HFFc6 (cell line): Measurements from ENCODE around the gene R3HCC1L. TPM values are rescaled to one million over a fixed set of nuclear protein-coding genes. Genes with fewer than 3 reads are reported as not detected.
"Not testable (repeated sequence)": the region's sequence is repeated elsewhere in the genome, so short reads cannot be mapped to it uniquely, and the experiment has no call there.

Source experiments
- DNase-seq: peaks from one replicate; pipeline ENCODE4 v3.0.0-alpha.2; 2018
- H3K27ac Mint-ChIP-seq: 2 replicates; pipeline ENCODE4 v1.8.0; 2020; ENCODE audit warnings: mild to moderate bottlenecking, mixed read lengths
- H3K27me3 Mint-ChIP-seq: 2 replicates; pipeline ENCODE4 v1.8.0; 2021; ENCODE audit warnings: mild to moderate bottlenecking, moderate library complexity, mixed read lengths; ENCODE audit not compliant: insufficient read depth
- H3K36me3 Mint-ChIP-seq: 2 replicates; pipeline ENCODE4 v1.8.0; 2021; ENCODE audit warnings: low read depth, mixed read lengths
- H3K4me1 Mint-ChIP-seq: 2 replicates; pipeline ENCODE4 v1.8.0; 2020; ENCODE audit warnings: low read depth, mixed read lengths
- H3K4me3 Mint-ChIP-seq: 2 replicates; pipeline ENCODE4 v1.8.0; 2020; ENCODE audit warnings: mild to moderate bottlenecking, moderate library complexity, mixed read lengths
- H3K9me3 Mint-ChIP-seq: 2 replicates; pipeline ENCODE4 v1.8.0; 2020; ENCODE audit warnings: mild to moderate bottlenecking, mixed read lengths
- CTCF ChIP-seq: fragments of 200-600 bp; sonication (generic); IDR thresholded peaks from 2 replicates; pipeline ENCODE4 v1.5.0; 2021; ENCODE audit warnings: antibody characterized with exemption, mild to moderate bottlenecking
- total RNA-seq, 6 experiments: library from RNA; stranded (reverse); fragmentation: NEBNext Ultra II Directional; extraction: Animal tissue kit (Norgen Biotek cat#: 25700); gene quantifications; 2 replicates in 1 of 6; 3 replicates in 5 of 6; pipeline ENCODE4 v1.2.3, GENCODE V29; 2021

The R3HCC1L gene
- total RNA-seq, 6 experiments from 2014 or later, result 7.4 to 8.1 (median 7.6) TPM

GRCh38 chr10:98134117-98134430, 383 bp upstream of the R3HCC1L start:
- H3K27ac Mint-ChIP-seq, result peak overlapping the region; percentile 95
- peaks cover 31% of the 10 kb centered on the region for H3K4me1 Mint-ChIP-seq
- peaks cover 4% of the 10 kb centered on the region; the same call in 1 of the 2 replicates for H3K36me3 Mint-ChIP-seq
- no peaks in the 10 kb centered on the region; the same call in 1 of the 2 replicates for H3K27me3 Mint-ChIP-seq
- H3K4me3 Mint-ChIP-seq, result peak overlapping the region; percentile 97
- H3K9me3 Mint-ChIP-seq, result peaks cover 5% of the 10 kb centered on the region; the same call in 1 of the 2 replicates
- TF ChIP-seq CTCF, result no peak
- DNase-seq, result no peak

GRCh38 chr10:98135222-98135899, 904 bp downstream of the R3HCC1L start:
- peaks cover 5% of the 10 kb centered on the region; the same call in 1 of the 2 replicates for H3K9me3 Mint-ChIP-seq
- H3K4me1 Mint-ChIP-seq, result peaks cover 44% of the 10 kb centered on the region
- H3K27ac Mint-ChIP-seq, result peak overlapping the region; percentile 95
- peaks cover 4% of the 10 kb centered on the region; the same call in 1 of the 2 replicates for H3K36me3 Mint-ChIP-seq
- no peaks in the 10 kb centered on the region; the same call in 1 of the 2 replicates for H3K27me3 Mint-ChIP-seq
- TF ChIP-seq CTCF, result no peak
- no peak for DNase-seq
- peak overlapping the region; percentile 97 for H3K4me3 Mint-ChIP-seq

GRCh38 chr10:98136775-98137174, 2.3 kb downstream of the R3HCC1L start:
- not testable (repeated sequence) for H3K36me3 Mint-ChIP-seq, H3K27me3 Mint-ChIP-seq, DNase-seq, H3K9me3 Mint-ChIP-seq, H3K4me3 Mint-ChIP-seq, H3K27ac Mint-ChIP-seq
- peaks cover 56% of the 10 kb centered on the region for H3K4me1 Mint-ChIP-seq

DNA sequence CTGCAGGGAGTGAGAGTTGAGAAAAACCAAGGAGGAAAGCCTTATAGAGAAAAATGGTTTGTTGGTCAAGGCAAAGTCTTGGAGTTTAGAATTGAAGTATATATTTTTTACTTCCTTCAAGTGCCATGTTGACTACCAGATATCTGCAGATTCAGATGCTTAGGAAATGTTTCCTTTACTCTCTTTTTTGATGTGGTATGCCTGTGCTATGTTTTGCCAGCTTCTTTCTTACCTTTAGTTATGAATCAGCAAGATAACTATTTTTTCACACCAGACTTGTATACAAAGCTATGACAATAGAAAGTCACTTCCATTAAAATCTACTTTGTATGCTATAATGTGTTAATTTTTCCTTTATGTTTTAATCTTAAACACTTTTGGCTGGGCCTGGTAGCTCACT, 3.6 kb downstream of the R3HCC1L start:
- Mint-ChIP-seq H3K27me3 (no peaks in the 10 kb centered on the region; the same call in 1 of the 2 replicates), H3K36me3 (peaks cover 4% of the 10 kb centered on the region; the same call in 1 of the 2 replicates), H3K4me3 (no peak overlapping the region), H3K4me1 (peaks cover 66% of the 10 kb centered on the region), H3K9me3 (no peaks in the 10 kb centered on the region), H3K27ac (no peak overlapping the region)
- TF ChIP-seq CTCF, result no peak
- DNase-seq, result no peak

DNA sequence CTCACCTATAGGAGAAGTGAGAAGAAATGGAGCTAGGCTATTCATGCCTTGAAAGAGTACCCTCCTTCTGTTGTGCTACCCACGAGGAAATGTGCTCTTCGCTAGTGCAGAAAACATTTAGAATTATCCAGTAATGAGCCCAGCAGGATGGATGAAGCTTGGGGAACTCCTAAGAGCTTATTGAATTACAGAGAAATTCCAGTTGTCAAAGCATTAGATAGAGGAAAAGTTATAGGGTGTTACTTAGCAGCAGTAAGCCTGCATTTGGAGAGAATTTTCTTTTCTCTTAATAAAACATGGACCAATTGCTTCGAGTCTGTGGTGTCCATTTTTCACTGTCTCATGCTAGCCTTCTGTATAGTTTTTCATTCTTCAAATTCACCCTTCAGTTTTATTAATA, 5.0 kb downstream of the R3HCC1L start:
- no peaks in the 10 kb centered on the region for H3K36me3 Mint-ChIP-seq
- H3K27me3 Mint-ChIP-seq, result no peaks in the 10 kb centered on the region
- peaks cover 67% of the 10 kb centered on the region for H3K4me1 Mint-ChIP-seq
- no peak for DNase-seq
- no peak overlapping the region for H3K4me3 Mint-ChIP-seq
- H3K27ac Mint-ChIP-seq, result no peak overlapping the region
- TF ChIP-seq CTCF, result no peak
- H3K9me3 Mint-ChIP-seq, result no peaks in the 10 kb centered on the region

DNA sequence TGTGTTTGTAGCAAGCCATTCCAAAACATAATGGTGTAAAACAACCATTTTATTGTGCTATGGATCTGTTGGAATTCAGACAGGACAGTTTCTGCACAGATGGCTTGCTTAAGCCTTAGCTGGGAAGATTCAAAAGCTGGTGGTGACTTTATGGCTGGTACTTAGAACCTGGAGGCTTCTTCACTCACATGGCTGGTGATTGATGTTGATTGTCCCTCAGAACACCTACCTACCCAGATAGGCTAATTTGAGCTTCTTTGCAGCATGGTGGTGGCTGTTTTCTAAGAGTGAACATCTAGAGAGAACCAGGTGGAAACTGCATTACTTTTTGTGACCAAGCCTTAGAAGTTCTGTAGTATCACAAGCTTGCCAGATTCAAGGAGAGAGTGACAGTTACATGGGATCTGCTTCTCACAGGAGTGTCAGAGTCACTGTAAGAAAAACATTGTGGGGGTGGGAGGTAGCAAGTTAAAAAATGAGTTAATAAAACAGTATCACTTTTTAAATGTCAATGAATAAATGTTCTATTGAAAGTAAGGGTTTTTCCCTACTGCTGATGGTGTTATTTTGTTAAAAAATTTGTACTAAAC, 7.1 kb downstream of the R3HCC1L start:
- H3K4me3 Mint-ChIP-seq, result no peak overlapping the region
- no peaks in the 10 kb centered on the region for H3K9me3 Mint-ChIP-seq
- H3K4me1 Mint-ChIP-seq, result peaks cover 54% of the 10 kb centered on the region
- H3K27ac Mint-ChIP-seq, result no peak overlapping the region
- no peak for DNase-seq
- H3K36me3 Mint-ChIP-seq, result peaks cover 10% of the 10 kb centered on the region
- TF ChIP-seq CTCF, result no peak
- no peaks in the 10 kb centered on the region for H3K27me3 Mint-ChIP-seq
